Measurements from ENCODE around the gene CHD1L. TPM values are rescaled to one million over a fixed set of nuclear protein-coding genes. Genes with fewer than 3 reads are reported as not detected.

The CHD1L gene
- total and polyA plus RNA-seq, 2 of the 13 experiments (the other 11 are each of a cell fraction or from before 2014, with no cell fraction given) = 74.3 to 111 TPM

GRCh38 chr1:147242449-147243227 lies at the start of gene CHD1L (continued):
- no peak for TF ChIP-seq NFE2 (CRISPR knock-in tag; IDR thresholded peaks at IDR 0.05)
- peak; percentile 49 for TF ChIP-seq NCOA2 (CRISPR knock-in tag; IDR thresholded peaks at IDR 0.05)
- no peak; the same call in 1 of the 2 replicates for TF ChIP-seq ETV6 (CRISPR knock-in tag; conservative IDR thresholded peaks at IDR 0.05)
- no peak; the same call in 1 of the 2 replicates for TF ChIP-seq ZNF639 (CRISPR knock-in tag; conservative IDR thresholded peaks at IDR 0.05)
- TF ChIP-seq PHB2 (IDR thresholded peaks at IDR 0.05; ENCODE audit: partially characterized antibody) = no peak
- 0 out of 2 replicates have a peak, but pooled peaks have one; percentile 30 for TF ChIP-seq ZNF552 (CRISPR knock-in tag; IDR thresholded peaks at IDR 0.05; ENCODE audit: borderline replicate concordance)
- TF ChIP-seq ZNF484 (CRISPR knock-in tag; IDR thresholded peaks at IDR 0.05; ENCODE audit: borderline replicate concordance, low read depth) = no peak
- TF ChIP-seq FOXP4 (CRISPR knock-in tag; IDR thresholded peaks at IDR 0.05) = peak; percentile 75
- peak; percentile 60 for TF ChIP-seq KMT2A (CRISPR knock-in tag; IDR thresholded peaks at IDR 0.05)
- TF ChIP-seq MLXIP (CRISPR knock-in tag; IDR thresholded peaks at IDR 0.05; ENCODE audit: borderline replicate concordance) = peak; percentile 67; the same call in 1 of the 2 replicates
- no peak for TF ChIP-seq GLI4 (CRISPR knock-in tag; IDR thresholded peaks at IDR 0.05; ENCODE audit: borderline replicate concordance)
- no peak for TF ChIP-seq ZNF724P (CRISPR knock-in tag; IDR thresholded peaks at IDR 0.05; ENCODE audit: borderline replicate concordance)
- no peak for TF ChIP-seq SRF (IDR thresholded peaks at IDR 0.05; ENCODE audit: low read depth, low read length)
- TF ChIP-seq KLF15 (CRISPR knock-in tag; IDR thresholded peaks at IDR 0.05; ENCODE audit: borderline replicate concordance) = no peak
- TF ChIP-seq ELK4 (CRISPR knock-in tag; IDR thresholded peaks at IDR 0.05; ENCODE audit: borderline replicate concordance) = no peak
- 0 out of 2 replicates have a peak, but pooled peaks have one; percentile 32 for TF ChIP-seq GTF3A (CRISPR knock-in tag; conservative IDR thresholded peaks at IDR 0.05)
- peak; percentile 84 for TF ChIP-seq TARDBP (CRISPR knock-in tag; IDR thresholded peaks at IDR 0.05)
- no peak for TF ChIP-seq PHF20 (CRISPR knock-in tag; IDR thresholded peaks at IDR 0.05)
- TF ChIP-seq ZBTB14 (CRISPR knock-in tag; IDR thresholded peaks at IDR 0.05) = peak; percentile 96
- no peak for TF ChIP-seq EZH2 (conservative IDR thresholded peaks at IDR 0.05; ENCODE audit: low read depth, low read length)
- TF ChIP-seq MATR3 (CRISPR knock-in tag; IDR thresholded peaks at IDR 0.05) = no peak
